ENCODE measurements around the gene AQP10.
A peak's percentile ranks its signal among the peaks of the same experiment; 100 is the strongest.
"Not testable (repeated sequence)": the region's sequence is repeated elsewhere in the genome, so short reads cannot be mapped to it uniquely, and the experiment has no call there.

AQP10 gene

DNA sequence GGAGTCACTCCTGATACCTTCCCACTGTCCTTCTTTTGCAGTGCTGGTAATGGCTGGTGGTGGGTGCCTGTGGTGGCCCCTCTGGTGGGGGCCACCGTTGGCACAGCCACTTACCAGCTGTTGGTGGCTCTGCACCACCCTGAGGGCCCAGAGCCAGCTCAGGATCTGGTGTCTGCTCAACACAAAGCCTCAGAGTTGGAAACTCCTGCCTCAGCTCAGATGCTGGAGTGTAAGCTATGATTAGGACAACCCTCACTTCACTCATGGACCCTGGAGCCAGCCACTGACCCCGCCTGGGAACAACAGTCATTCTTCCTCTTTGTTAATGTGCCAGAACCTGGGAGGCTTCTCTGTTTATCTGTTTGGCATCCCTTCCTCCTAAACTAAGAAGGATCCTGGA lies 3.3 kb downstream of the AQP10 start:
- DNase-seq (ENCODE audit: low spot score) = no peak

- peak; percentile 73 for DNase-seq (ENCODE audit: low spot score)
These were observed 4.0 kb downstream of the AQP10 start, which contains the start of gene ATP8B2 for GRCh38 chr1:154324669-154325582. Gene ATP8B2, plus strand, starts transcription at chr1:154325525. Its CDS starts 2,617 bp downstream, at chr1:154328142.

- peak; percentile 60 for DNase-seq (ENCODE audit: low spot score)
These were observed 5.0 kb downstream of the AQP10 start for GRCh38 chr1:154325583-154326545.

GRCh38 chr1:154326546-154327465 lies 5.9 kb downstream of the AQP10 start:
- DNase-seq (ENCODE audit: low spot score) = no peak

DNA sequence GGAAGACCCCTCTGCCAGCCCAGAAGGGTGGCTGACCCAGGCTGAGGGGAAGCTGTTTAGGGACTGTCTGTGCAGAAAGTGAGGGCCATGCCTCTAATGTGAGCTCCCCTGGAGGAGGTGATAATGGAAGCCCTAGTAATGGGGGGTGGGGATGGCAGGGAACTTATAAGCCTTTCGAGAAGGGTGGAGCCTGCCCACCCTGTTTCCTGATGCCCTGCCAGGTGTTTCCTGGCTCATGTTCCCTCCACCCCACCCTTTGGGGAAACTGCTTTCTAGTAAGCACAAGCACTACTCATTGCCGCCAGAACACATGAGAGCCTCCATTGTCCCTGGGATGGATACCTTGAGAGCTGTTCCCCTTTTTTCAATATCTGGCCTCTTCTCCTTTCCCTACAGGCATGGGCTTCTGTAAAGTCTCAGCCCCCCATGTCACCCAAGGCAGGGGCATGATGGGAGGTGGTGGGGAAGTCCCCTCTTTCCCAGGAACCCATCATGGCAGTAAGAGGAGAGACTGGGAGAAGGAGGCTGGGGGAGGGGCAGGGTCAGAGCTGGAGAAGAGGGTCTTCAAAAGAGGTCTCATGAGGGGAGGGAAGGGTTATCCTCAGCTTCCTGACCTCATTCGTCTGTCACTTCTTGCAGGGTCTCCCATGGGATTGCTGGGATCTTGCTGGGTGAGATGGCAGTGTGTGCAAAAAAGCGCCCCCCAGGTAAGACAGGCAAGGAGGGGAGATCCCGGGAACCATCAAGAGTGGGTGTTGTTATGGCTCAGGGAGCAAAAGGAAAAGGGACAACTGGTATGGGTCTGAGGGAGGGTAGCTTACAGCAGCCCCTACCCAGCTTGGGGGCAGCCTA lies 6.8 kb downstream of the AQP10 start:
- DNase-seq (ENCODE audit: low spot score) = no peak

- DNase-seq (ENCODE audit: low spot score) = peak; percentile 81
These were observed 7.6 kb downstream of the AQP10 start for GRCh38 chr1:154328318-154329151.

DNA sequence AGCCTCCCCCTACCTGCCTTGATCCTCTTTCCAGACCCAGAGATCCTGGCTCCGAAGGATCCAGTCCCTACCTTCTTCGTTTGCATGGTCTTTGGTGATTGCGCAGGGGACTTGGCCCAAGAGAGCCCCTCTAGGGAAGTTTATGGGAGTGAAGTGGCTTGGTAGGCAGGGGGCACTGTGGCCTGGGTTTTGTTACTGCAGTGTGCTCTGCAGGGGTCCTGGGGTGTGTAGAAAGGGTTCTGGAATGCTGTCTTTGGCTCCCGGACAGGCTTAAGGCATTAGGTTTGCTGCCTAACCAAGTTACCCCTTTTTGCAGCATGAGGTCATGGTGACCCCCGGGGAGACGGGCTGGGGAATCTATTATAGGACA lies 8.2 kb downstream of the AQP10 start:
- DNase-seq (ENCODE audit: low spot score) = peak; percentile 15

DNA sequence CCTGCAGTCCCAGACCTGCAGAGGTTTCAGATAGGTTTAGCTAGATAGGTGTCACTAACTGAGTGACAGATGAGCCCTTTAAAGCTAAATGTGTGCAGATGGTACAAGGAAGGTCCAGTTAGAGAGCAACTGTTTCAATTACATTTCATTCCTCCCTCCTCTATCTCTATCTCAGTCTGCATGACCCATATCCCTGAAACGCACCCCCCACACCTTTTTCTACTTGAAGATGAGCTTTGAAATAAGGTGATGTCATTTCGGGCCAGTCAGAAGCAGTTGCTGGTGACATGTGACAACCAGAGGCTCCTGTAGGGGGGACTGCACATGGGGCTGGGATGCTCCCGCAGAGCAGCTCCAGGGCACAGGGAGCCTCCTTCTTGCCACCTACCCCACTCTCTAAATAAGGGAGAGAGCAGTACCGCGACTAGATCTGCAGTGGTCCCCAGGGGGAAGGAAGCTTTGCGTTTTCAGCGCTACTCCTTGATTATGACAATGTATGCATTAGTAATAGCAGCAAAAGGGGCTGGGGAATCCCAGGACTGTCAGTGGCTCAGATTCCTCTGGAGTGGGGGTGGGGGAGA lies 8.7 kb downstream of the AQP10 start:
- peak; percentile 78 for DNase-seq (ENCODE audit: low spot score)

DNA sequence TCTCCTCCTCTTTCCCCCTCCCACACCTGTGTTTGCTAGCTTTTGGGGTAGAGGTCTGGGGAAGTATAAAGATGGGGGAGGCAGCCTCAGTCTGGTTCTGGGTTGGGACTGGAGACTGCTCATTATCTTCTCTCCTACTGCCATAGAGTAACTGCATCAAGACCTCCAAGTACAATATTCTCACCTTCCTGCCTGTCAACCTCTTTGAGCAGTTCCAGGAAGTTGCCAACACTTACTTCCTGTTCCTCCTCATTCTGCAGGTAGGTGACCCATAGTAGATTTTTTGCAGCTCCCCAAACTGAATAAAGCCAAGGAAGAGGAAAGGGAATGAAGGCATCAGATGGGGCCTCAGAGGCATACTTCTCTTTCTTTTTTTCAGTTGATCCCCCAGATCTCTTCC lies 9.8 kb downstream of the AQP10 start:
- no peak for DNase-seq (ENCODE audit: low spot score)

DNA sequence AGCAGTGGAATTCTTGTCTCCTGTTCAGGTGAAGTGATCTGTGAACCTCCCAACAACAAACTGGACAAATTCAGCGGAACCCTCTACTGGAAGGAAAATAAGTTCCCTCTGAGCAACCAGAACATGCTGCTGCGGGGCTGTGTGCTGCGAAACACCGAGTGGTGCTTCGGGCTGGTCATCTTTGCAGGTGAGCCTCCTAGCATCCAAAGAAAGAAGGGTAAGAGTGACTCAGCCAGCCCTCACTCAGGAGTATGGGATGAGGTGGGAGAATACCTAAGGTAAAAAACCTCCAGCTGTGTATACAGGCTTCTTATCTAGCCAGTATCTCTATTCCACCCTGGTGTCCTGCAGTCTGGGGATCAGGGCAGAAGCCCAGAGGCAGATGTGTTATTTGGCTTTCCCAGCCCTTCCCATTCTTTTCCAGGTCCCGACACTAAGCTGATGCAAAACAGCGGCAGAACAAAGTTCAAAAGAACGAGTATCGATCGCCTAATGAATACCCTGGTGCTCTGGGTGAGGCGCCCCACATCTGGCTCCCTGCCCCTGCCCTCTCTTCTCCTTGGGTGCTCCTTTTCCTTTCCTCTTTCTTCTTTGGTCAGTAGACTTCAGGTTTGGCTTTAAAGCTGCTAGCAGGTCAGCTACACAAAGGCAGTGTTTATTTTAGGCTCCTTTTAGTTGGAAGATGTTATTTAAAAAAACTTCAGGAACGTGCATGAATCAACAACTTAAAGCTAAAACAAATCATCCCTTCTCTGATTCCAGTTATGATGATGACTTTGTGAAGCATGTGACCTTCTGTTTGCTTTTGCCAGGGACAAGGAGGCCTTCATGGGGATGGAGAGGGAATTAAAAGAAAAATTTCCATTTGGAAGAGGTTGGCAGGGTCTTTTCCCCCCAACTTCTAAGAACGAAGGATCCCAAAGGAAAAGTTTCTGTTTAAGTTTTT lies 13.5 kb downstream of the AQP10 start:
- no peak for DNase-seq (ENCODE audit: low spot score)

DNA sequence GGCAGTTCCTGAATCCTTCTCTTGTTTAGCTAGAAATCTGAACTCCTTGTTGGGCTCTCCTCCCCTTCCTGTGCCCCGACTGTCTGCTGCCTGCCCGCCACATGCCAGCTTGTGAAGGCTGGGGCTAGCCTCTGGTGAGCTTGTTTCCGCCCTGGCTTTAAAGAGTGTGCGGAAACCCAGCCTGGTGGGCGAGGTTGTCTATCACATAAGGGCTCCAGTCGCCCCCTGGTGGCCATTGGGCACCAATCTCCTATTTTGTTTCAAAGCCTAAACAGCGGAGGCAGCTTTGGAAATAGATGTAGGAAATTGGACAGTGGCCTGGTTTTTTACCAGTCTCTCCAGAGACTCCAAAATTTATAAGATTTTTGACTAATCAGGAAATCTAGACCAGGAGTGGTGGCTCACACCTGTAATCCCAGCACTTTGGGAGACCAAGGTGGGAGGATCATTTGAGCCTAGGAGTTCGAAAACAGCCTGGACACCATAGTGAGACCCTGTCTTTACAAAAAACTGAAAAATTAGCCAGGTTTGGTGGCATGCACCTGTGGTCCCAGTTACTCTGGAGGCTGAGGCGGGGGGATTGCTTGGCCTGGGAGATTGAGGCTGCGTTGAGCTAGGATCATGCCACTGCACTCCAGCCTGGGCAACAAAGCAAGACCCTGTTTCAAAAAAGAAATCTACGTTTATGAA lies 14.3 kb downstream of the AQP10 start:
- DNase-seq (ENCODE audit: low spot score) = no peak

GRCh38 chr1:154337253-154337894 lies 16.5 kb downstream of the AQP10 start:
- no peak for DNase-seq (ENCODE audit: low spot score)

GRCh38 chr1:154338875-154339274 lies 18.0 kb downstream of the AQP10 start:
- DNase-seq (ENCODE audit: low spot score) = no peak

GRCh38 chr1:154341366-154341765 lies 20.5 kb downstream of the AQP10 start:
- DNase-seq (ENCODE audit: low spot score) = not testable (repeated sequence)

- DNase-seq (ENCODE audit: low spot score) = no peak
These were observed 21.2 kb downstream of the AQP10 start for GRCh38 chr1:154342132-154342531.

DNA sequence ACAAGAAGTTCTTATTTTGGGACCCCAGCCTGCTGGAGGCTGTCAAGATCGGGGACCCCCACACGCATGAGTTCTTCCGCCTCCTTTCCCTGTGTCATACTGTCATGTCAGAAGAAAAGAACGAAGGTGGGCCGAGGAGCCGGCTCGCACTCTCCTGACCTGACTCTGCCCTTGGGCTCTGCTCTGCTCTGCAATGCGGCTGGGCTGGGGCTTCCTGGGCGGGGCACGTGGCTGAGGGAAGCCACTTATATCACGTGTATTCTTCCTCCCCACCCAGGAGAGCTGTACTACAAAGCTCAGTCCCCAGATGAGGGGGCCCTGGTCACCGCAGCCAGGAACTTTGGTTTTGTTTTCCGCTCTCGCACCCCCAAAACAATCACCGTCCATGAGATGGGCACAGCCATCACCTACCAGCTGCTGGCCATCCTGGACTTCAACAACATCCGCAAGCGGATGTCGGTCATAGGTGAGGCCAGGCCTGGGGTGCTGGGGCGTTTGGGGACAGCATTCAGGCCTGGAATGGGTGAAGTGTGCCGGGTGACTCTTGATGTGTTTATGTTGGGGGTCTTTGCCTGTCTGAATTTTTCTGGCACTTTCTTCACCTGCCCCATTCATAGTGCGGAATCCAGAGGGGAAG lies 22.1 kb downstream of the AQP10 start:
- no peak for DNase-seq (ENCODE audit: low spot score)
